Cardiac atrium fibroblast (primary cell): Measurements from ENCODE around the gene KRTAP21-3. TPM values are rescaled to one million over a fixed set of nuclear protein-coding genes. Genes with fewer than 3 reads are reported as not detected.

Experiments used
- total RNA-seq: library from RNA; depleted of rRNA; stranded (reverse); fragments of >200 nt; gene quantifications from 2 replicates; pipeline ENCODE4 v1.2.3, GENCODE V29; 2015

KRTAP21-3 gene, protein sequence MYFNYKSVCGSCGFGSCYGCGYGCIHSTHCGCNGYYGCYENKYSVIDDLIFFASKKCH
- not detected in 2 replicates for total RNA-seq

DNA sequence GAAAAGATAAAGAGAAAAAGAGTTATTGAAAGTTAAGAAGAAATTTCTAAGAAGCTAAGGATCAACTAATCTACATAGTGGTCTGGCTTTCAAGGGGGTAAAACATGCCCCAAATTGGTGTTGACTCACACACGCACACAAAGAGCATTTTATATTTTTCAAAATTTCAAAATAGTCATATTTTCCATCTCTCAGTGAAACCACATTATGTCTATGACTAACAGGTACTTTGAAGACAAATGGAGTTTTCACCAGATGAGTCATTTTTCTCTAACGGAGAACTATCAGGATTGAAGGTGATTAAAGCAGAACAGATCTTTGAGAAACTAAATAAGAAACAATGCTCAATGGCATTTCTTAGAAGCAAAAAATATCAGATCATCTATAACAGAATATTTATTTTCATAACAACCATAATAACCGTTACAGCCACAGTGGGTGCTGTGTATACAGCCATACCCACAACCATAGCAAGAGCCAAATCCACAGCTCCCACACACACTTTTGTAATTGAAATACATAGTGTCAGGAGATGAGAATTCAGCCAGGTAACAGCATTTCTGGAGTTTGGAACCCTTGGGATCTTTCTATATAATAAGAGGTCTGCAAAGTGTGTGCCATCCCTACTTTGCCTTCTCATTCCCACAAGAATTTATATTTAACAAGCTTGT lies at the start of gene KRTAP21-3:
Gene KRTAP21-3 (minus strand): TSS at position 539 of the 671 bp plus-strand sequence. CDS start 18 bp downstream, at position 521.

DNA sequence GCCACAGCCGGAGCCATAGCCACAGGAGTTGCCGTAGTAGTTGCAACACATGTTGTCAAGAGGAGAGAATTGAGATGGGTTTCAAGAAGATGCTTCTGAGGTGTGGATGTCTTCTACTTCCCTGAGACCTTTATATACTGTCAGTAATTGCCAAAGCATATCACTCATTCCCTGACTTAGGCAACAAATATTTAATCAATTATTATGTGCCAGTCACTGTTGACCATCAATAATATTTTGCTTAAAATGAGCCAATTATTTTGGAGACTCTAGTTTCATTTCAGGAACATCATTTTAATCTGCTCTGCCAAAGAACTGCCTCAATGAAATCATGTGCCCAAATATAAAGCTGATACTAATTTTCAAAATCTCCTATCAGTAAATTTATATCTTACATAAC lies 36.8 kb upstream of the KRTAP21-3 start, which contains the start of gene KRTAP21-1:
Gene KRTAP21-1 (minus strand): TSS at position 101 of the 400 bp plus-strand sequence. CDS start 50 bp downstream, at position 51.

DNA sequence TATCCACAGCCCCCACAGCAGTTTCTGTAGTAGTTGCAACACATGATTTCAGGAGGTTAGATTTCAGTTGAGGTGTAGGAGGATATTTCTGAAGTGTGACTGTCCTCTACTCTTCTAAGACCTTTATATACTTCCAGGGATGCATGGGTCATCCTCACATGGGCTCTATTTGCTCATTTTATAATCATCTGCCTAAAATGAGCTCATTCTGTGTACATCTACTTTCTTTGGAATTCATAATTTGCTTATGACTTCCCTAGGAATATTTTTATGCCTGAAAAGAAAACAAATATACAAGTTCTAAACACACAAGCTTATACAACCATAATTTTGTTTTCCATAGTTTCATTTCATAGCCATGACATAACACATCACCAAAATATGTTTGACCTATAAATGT lies 28.6 kb upstream of the KRTAP21-3 start, which contains the start of gene KRTAP21-2:
Gene KRTAP21-2 (minus strand): TSS at position 101 of the 400 bp plus-strand sequence. CDS start 57 bp downstream, at position 44.

Other genes starting within 250 kb of the KRTAP21-3 start
- gene KRTAP19-1, start 238.4 kb downstream of the KRTAP21-3 start, total RNA-seq, result not detected in 2 replicates
- not detected in 2 replicates for gene KRTAP19-2, start 231.3 kb downstream of the KRTAP21-3 start, total RNA-seq
- gene KRTAP19-3, start 226.8 kb downstream of the KRTAP21-3 start, total RNA-seq, result not detected in 2 replicates
- gene KRTAP19-4, start 221.6 kb downstream of the KRTAP21-3 start, total RNA-seq, result not detected in 2 replicates
- not detected in 2 replicates for gene KRTAP19-5, start 216.6 kb downstream of the KRTAP21-3 start, total RNA-seq
- not detected in 2 replicates for gene KRTAP19-6, start 176.9 kb downstream of the KRTAP21-3 start, total RNA-seq
- not detected in 2 replicates for gene KRTAP19-7, start 157.5 kb downstream of the KRTAP21-3 start, total RNA-seq
- gene KRTAP22-2, start 128.4 kb downstream of the KRTAP21-3 start, total RNA-seq, result not detected in 2 replicates
- gene KRTAP6-3, start 126.3 kb downstream of the KRTAP21-3 start, total RNA-seq, result not detected in 2 replicates
- not detected in 2 replicates for gene KRTAP6-2, start 119.9 kb downstream of the KRTAP21-3 start, total RNA-seq
- not detected in 2 replicates for gene KRTAP22-1, start 117.7 kb downstream of the KRTAP21-3 start, total RNA-seq
- gene KRTAP6-1, start 104.8 kb downstream of the KRTAP21-3 start, total RNA-seq, result not detected in 2 replicates
- not detected in 2 replicates for gene KRTAP20-1, start 102.4 kb downstream of the KRTAP21-3 start, total RNA-seq
- not detected in 2 replicates for gene KRTAP20-4, start 98.2 kb downstream of the KRTAP21-3 start, total RNA-seq
- gene KRTAP20-2, start 83.6 kb downstream of the KRTAP21-3 start, total RNA-seq, result not detected in 2 replicates
- not detected in 2 replicates for gene KRTAP20-3, start 75.9 kb downstream of the KRTAP21-3 start, total RNA-seq
- not detected in 2 replicates for gene KRTAP21-2, start 28.5 kb upstream of the KRTAP21-3 start, total RNA-seq
- not detected in 2 replicates for gene KRTAP21-1, start 36.7 kb upstream of the KRTAP21-3 start, total RNA-seq
- gene KRTAP8-1, start 94.5 kb upstream of the KRTAP21-3 start, total RNA-seq, result not detected in 2 replicates
- not detected in 2 replicates for gene KRTAP7-1, start 111.0 kb upstream of the KRTAP21-3 start, total RNA-seq
- not detected in 2 replicates for gene KRTAP11-1, start 162.8 kb upstream of the KRTAP21-3 start, total RNA-seq